CMK (cell line): ENCODE data around the gene TEX13C.
"Not testable (repeated sequence)": the region's sequence is repeated elsewhere in the genome, so short reads cannot be mapped to it uniquely, and the experiment has no call there.

Source experiments
- DNase-seq: peaks from one replicate; pipeline ENCODE4 v3.0.0-alpha.2; 2010; ENCODE audit warnings: low read depth

The TEX13C gene

GRCh38 chrX:125319646-125320521, at the start of gene TEX13C:
Gene TEX13C, plus strand, starts transcription at chrX:125319871. Its CDS starts 249 bp downstream, at chrX:125320120.
- DNase-seq: no peak

DNA sequence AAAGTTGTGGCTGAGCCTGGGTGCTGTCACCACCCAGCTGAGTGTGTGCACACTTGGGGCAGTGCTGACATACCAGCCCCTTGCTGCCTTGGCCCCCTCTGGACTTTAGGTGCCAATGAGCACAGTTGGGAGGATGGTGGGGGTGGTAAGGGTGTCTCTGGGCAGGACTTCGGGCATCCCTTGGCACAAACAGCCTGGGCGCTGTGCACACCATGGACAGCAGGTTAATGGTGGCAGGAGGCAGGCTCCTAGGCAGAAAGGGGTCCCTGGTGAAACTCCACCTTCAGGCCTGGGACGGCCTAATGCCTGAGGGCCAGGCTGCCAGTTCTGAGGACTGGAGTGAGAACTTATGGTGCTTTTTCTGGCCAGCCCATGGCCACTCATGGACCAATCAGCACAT, 32.4 kb upstream of the TEX13C start:
- DNase-seq: no peak

- no peak for DNase-seq
Observed at GRCh38 chrX:125288343-125288742, 31.3 kb upstream of the TEX13C start.

DNA sequence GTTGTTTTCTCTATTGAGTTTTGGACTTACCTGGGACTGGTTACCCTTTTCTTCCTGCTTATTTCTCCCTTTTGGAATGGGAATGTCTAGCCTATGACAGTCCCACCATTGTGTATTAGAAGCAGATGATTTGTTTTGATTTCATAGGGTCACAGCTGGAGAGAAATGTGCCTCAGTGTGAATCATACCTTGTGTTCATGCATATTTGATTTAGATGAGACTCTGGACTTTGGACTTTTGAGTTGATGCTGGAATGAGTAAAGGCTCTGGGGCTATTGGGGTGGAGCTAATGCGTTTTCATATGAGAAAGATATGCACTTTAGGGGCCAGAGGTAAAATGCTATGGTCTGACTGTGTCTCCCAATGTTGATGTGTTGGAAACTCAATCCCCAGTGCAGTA, 30.5 kb upstream of the TEX13C start:
- DNase-seq: no peak

GRCh38 chrX:125289920-125290319, 29.8 kb upstream of the TEX13C start:
- no peak for DNase-seq

DNA sequence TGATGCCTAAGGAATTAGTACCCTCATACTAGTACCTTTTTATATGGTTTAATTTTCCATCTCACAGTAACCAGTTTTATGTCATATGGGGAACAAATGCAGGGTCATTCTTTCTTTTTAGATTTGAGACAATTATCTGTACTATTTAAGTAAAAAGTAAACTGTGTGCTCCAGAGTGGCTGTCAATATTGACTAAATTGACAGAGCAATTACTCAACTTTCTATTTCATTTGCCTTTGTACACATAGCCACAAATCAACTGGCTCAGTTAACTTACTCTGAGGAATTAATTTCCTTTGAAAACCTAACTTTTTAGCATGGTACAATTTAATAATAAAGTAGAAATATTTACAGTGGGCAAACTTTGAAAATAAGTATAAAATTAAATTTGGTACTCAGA, 28.5 kb upstream of the TEX13C start:
- no peak for DNase-seq

DNA sequence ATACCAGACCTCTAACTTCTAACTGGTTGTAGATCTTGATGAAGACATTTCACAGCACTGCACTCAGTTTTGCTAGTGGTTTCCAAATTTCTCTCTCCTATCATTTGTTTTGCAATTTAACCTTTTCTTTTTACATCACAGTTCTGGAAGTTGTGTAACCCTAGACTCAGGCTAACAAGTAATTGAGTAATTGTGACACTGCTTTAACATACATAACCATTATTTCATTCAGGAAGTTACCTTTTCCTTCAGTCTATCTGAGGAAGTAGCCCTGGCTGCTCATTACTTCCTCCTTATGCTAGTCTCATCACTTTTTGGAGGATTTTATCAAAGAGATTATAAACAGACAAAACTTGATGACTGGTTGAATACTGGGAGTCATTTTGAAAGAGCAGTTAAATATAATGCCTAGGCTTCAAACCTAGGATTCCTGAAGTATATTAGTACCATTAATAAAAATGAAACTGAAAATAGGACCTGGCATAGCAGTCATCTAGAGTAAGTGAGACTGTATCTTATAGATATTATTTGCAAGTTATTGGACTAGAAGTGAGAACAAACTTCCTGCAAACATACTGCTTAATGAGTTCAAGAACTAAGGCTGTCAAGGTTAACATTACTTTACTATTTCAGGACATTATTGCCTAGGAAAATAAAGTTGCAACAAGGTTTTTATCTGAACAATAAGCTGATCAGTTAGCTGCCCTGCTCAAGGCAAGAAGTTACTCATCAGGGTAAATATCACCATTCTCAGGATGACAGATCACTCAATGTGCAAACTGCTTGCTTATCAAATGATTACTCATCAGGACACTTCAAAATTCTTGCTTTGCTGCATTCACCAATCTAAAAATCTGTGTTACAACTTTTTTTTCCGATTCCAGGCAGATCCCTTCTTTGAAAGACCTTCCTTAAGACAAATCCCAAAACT, 25.6 kb upstream of the TEX13C start:
- no peak for DNase-seq

DNA sequence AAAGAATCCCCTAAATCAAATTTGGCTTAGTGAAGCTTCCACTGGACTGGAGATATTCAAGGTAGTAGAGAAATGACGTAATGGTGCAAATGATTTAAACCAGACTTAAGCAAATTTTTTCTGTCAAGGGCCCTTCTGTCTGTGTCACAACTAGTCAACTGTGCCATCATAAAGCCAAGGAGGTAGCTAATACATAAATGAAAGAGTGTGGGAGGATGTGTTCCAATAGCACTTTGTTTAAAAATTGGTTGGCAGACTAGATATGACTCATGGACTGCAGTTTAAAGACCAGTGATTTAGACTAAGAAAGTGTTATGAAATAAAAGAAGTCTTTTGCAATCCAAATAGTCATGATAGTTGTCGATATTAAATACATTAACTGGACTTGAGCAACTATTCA, 24.3 kb upstream of the TEX13C start:
- no peak for DNase-seq

- no peak for DNase-seq
Observed at GRCh38 chrX:125298871-125299270, 20.8 kb upstream of the TEX13C start.

DNA sequence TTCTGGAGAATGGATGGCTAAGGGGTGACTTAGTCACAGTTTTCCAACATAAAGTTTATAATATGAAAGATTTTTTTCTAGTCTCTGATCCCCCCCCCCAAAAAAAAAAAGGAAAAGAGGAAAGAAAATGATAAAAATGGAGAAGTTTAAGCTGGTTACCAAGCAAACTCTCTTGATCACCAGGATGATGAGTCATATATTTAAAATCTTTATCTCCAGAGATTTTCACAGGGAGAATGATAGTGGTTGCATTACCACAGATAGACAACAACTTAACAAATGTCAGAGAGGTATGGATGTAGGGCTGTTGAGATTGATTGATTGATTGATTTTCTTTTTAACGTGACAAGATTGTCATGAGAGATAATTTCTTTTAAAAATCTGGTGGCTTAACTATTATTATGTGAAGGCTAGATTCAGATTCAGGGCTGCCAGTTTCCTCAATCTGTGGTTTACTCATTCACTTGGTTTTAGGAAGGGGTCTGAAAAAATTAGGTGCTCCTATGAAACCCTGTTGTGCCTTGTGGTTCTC, 13.3 kb upstream of the TEX13C start:
- DNase-seq: no peak

GRCh38 chrX:125308653-125309052, 11.0 kb upstream of the TEX13C start:
- DNase-seq: no peak

GRCh38 chrX:125319166-125319565, 505 bp upstream of the TEX13C start:
- not testable (repeated sequence) for DNase-seq

GRCh38 chrX:125322431-125322830, 2.8 kb downstream of the TEX13C start:
- DNase-seq: no peak

GRCh38 chrX:125326599-125326998, 6.9 kb downstream of the TEX13C start:
- no peak for DNase-seq

- DNase-seq: no peak
Observed at GRCh38 chrX:125327891-125328290, 8.2 kb downstream of the TEX13C start.

GRCh38 chrX:125333583-125333982, 13.9 kb downstream of the TEX13C start:
- DNase-seq: no peak

DNA sequence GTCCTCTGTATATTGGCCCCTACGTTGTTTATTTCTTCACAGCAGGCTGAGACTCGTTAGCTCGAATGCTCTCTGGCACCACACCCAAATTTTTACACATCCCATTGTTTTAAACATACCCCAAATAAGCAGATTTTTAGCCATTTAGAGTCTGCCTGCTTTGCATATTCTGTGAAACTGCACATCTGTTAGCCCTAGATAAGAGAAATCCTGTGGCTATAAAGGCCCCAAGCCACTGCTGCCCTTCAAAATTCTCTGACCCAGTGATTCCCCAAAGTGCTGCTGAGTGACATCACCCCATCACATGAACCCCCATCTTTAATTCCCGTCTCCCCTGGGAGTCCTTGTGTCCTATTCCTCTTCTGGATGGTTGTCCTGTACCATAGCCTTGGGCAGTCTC, 20.8 kb downstream of the TEX13C start:
- DNase-seq: peak; percentile 58

DNA sequence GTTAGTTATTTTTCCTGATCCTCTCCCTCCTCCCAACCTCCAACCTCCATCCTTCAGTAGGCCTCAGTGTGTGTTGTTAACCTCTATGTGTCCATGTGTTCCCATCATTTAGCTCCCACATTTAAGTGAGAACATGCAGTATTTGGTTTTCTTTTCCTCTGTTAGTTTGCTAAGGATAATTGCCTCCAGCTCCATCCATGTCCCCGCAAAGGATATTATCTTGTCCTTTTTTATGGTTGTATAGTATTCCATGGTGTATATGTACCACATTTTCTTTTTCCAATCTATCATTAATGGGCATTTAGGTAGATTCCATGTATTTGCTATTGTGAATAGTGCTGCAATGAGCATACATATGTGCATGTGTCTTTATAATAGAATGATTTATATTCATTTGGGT, 54.5 kb downstream of the TEX13C start:
- no peak for DNase-seq
